ENCODE data around the gene DCBLD2. TPM values are rescaled to one million over a fixed set of nuclear protein-coding genes. Genes with fewer than 3 reads are reported as not detected.

Gene DCBLD2
- total RNA-seq, 1 experiment from 2014 or later: 33.6 TPM

DNA sequence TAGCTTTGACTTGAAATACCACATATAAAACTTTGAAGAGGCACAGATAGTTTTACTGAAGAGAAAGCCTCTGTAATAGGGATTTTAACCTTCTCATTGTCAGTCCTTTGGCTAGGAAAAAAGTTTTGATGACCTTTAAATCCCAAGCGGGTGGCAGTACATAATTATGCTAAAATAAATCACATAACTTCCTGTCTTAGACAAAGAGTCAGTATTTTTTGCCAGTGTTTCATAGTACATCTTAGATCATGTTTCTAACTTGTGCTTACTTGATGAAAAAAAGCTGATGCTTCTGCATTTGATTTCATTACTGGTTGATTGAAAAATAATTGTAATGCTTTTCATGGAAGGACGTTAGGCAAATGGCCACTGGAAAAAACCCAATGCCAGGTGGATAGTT is 132.5 kb downstream of the DCBLD2 start:
- CTCF ChIA-PET: no interaction called here
- intact Hi-C loops (cut with micrococcal nuclease; ENCODE audit: unreplicated experiment): no loop called here

DNA sequence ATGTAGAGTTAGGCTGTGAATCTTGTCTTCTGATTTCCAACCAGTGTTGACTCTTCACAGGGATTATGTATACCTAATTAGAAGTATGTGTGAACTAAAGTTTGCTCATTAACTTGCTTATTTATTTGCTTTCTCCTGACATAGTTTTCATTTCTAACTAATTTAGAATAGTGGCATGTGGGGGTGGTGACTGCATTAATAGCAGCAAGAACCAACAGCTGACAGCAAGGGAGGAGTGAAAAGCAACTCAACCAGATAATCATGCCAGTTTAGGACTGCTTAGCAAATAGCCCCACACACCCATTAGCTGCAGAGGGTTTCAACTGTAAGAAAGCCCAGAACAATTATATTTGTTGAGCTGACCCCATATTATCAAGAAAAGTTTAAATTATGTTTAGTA is 134.6 kb downstream of the DCBLD2 start:
- Histone ChIP-seq H3K4me3 (ENCODE audit: low read depth, low read length, poor library complexity, severe bottlenecking) (no peak overlapping the region), H3K9me3 (ENCODE audit: low read depth, low read length, poor library complexity, severe bottlenecking) (no peaks in the 10 kb centered on the region), H3K27me3 (replicated peaks; ENCODE audit: insufficient read depth, low read depth, low read length, poor library complexity) (no peaks in the 10 kb centered on the region), H3K4me1 (ENCODE audit: insufficient read depth, low read length, poor library complexity, severe bottlenecking) (peaks cover 39% of the 10 kb centered on the region), H3K27ac (ENCODE audit: low read depth, low read length, poor library complexity, severe bottlenecking) (no peak overlapping the region), H3K36me3 (ENCODE audit: insufficient read depth, low read length, poor library complexity, severe bottlenecking) (no peaks in the 10 kb centered on the region)
- TF ChIP-seq EZH2 (IDR thresholded peaks at IDR 0.05; ENCODE audit: borderline replicate concordance, low read depth, low read length, poor library complexity, severe bottlenecking): no peak
- TF ChIP-seq, protein P1, sequence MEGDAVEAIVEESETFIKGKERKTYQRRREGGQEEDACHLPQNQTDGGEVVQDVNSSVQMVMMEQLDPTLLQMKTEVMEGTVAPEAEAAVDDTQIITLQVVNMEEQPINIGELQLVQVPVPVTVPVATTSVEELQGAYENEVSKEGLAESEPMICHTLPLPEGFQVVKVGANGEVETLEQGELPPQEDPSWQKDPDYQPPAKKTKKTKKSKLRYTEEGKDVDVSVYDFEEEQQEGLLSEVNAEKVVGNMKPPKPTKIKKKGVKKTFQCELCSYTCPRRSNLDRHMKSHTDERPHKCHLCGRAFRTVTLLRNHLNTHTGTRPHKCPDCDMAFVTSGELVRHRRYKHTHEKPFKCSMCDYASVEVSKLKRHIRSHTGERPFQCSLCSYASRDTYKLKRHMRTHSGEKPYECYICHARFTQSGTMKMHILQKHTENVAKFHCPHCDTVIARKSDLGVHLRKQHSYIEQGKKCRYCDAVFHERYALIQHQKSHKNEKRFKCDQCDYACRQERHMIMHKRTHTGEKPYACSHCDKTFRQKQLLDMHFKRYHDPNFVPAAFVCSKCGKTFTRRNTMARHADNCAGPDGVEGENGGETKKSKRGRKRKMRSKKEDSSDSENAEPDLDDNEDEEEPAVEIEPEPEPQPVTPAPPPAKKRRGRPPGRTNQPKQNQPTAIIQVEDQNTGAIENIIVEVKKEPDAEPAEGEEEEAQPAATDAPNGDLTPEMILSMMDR (conservative IDR thresholded peaks at IDR 0.05; ENCODE audit: low read depth, low read length): no peak
- DNase-seq (ENCODE audit: low spot score): no peak
- no TSS peak for BruUV-seq (replicated peaks)
- ChIA-PET POLR2A (ENCODE audit: low non-redundant PET) (no interaction called here), CTCF (interaction anchor here (0.6 kb wide), 1 partner anchor 100 kb away, joined by 7 read pairs; no protein-coding TSS in a partner anchor)
- intact Hi-C loops (cut with micrococcal nuclease; ENCODE audit: unreplicated experiment): no loop called here

More for the DNA sequence above, 132.5 kb downstream of the DCBLD2 start:
- H3K9me3 ChIP-seq (ENCODE audit: low read depth, low read length, poor library complexity, severe bottlenecking): no peaks in the 10 kb centered on the region
- H3K36me3 ChIP-seq (ENCODE audit: insufficient read depth, low read length, poor library complexity, severe bottlenecking): no peaks in the 10 kb centered on the region
- H3K4me3 ChIP-seq (ENCODE audit: low read depth, low read length, poor library complexity, severe bottlenecking): no peak overlapping the region
- DNase-seq (ENCODE audit: low spot score): peak; percentile 56
- POLR2A ChIA-PET (ENCODE audit: low non-redundant PET): no interaction called here
- no peak overlapping the region for H3K27ac ChIP-seq (ENCODE audit: low read depth, low read length, poor library complexity, severe bottlenecking)
- no peak for TF ChIP-seq EZH2 (IDR thresholded peaks at IDR 0.05; ENCODE audit: borderline replicate concordance, low read depth, low read length, poor library complexity, severe bottlenecking)
- TF ChIP-seq, protein P1 (conservative IDR thresholded peaks at IDR 0.05; ENCODE audit: low read depth, low read length): no peak
- no peaks in the 10 kb centered on the region for H3K27me3 ChIP-seq (replicated peaks; ENCODE audit: insufficient read depth, low read depth, low read length, poor library complexity)
- peaks cover 30% of the 10 kb centered on the region for H3K4me1 ChIP-seq (ENCODE audit: insufficient read depth, low read length, poor library complexity, severe bottlenecking)
- BruUV-seq (replicated peaks): no TSS peak

- H3K36me3 ChIP-seq (ENCODE audit: insufficient read depth, low read length, poor library complexity, severe bottlenecking): no peaks in the 10 kb centered on the region
- H3K27ac ChIP-seq (ENCODE audit: low read depth, low read length, poor library complexity, severe bottlenecking): no peak overlapping the region
- no peaks in the 10 kb centered on the region for H3K9me3 ChIP-seq (ENCODE audit: low read depth, low read length, poor library complexity, severe bottlenecking)
- intact Hi-C loops (cut with micrococcal nuclease; ENCODE audit: unreplicated experiment): no loop called here
- peak; percentile 22 for DNase-seq (ENCODE audit: low spot score)
- no peaks in the 10 kb centered on the region for H3K27me3 ChIP-seq (replicated peaks; ENCODE audit: insufficient read depth, low read depth, low read length, poor library complexity)
- H3K4me1 ChIP-seq (ENCODE audit: insufficient read depth, low read length, poor library complexity, severe bottlenecking): peaks cover 44% of the 10 kb centered on the region
- ChIA-PET POLR2A (ENCODE audit: low non-redundant PET) (no interaction called here), CTCF (no interaction called here)
- no TSS peak for BruUV-seq (replicated peaks)
- H3K4me3 ChIP-seq (ENCODE audit: low read depth, low read length, poor library complexity, severe bottlenecking): no peak overlapping the region
- TF ChIP-seq, protein P1 (conservative IDR thresholded peaks at IDR 0.05; ENCODE audit: low read depth, low read length): no peak
- no peak for TF ChIP-seq EZH2 (IDR thresholded peaks at IDR 0.05; ENCODE audit: borderline replicate concordance, low read depth, low read length, poor library complexity, severe bottlenecking)
These were observed 135.8 kb downstream of the DCBLD2 start for GRCh38 chr3:98765721-98766120.
